ENCODE measurements around the gene ARHGAP15.

DNA sequence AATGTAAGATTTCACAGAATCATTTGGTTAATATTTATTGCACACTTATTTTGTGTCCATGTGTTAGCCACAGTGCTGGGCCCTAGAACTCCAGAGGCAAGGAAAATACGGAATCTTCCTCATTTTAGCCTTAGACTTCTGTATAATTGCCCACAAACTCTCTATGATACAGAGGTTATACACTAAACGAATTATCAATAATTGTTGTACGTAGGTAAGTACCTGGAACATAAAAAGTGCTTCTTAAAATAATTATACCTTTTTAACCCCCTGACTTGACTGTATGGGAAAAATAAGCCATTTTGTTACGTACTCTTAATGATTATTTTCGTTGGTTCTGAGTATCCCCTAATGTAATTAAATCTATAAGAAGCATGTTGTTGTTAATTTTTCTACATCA, 119.4 kb downstream of the ARHGAP15 start:
- TF ChIP-seq POLR2A (IDR thresholded peaks at IDR 0.05; ENCODE audit: low read length) (no peak), GATA1 (IDR thresholded peaks at IDR 0.05; ENCODE audit: low read depth, low read length) (no peak)

Measured in erythroblast (primary cell).